Inflammatory macrophage treated with lipopolysaccharide for 1 hour (primary cell): ENCODE results near the gene TMEM238.
"Not testable (repeated sequence)": the region's sequence is repeated elsewhere in the genome, so short reads cannot be mapped to it uniquely, and the experiment has no call there.

Source experiments
- DNase-seq, 2 donors: peaks; one replicate each; pipeline ENCODE4 v3.0.0-alpha.2; 2020 to 2022

The TMEM238 gene, protein sequence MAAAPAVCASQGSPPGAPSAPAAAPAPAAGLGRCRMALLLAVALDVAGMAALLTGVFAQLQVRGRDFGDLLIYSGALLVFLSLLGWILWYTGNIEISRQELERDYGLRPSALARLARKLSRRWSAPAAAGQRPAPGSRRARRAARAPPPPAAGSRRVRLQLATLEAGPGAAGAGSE

DNA sequence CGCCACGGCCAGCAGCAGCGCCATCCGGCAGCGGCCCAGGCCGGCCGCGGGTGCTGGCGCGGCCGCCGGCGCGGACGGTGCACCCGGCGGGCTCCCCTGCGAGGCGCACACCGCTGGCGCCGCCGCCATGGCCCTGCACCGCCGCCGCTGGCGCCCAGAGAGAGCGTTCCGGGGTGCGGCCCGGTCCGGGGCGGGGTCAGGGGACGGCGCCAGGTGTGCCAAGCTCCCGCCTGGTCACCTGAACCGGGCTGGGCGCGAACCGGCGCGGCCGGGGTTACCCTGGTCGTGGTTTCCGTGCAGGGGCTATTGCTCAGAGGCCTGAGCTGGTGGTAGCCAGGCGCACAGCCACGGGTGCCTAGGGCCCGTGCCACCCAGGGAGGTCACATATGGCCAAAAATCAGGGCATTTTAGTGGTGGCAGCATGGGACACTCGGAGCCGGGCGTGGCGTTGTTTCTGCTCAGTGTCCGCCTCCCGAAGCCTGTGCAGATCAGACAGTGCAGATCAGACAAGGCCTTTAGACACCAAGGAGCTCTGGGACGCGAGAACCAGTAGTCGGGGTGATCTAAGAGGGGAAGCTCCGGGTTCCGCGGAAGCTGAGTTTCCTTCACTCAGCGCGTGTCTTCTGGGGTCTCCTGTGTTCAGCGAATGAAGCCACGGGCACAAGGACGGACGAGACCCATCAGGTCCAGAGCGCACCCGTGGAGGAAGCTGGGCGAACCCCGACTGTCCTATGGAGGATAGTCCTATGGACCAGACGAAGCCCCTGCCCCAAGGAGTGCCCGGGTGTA lies at the start of gene TMEM238:
Gene TMEM238 (minus strand): TSS at position 162 of the 789 bp plus-strand sequence. CDS start 33 bp downstream, at position 129.
- peak; percentile 12 to 17 for DNase-seq

DNA sequence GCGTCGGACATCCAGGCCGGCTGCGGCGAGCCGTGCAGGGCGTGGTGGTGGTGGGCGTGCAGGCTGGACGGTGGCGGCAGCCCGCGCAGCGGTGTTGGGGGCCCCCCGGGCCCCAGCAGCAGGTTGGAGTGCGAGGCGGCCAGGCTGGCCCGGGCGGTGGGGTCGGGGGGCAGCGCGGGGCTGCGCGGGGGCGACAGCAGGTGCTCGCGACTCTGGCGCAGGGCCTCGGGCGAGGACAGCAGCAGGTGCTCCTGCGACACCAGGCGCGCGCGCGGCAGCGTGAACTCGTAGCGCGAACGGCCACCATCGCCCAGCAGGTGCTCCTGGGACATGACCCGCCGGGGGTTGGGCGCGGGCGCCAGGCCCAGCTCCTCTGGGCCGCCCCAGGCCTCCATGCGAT lies 49.2 kb upstream of the TMEM238 start:
- no peak for DNase-seq

DNA sequence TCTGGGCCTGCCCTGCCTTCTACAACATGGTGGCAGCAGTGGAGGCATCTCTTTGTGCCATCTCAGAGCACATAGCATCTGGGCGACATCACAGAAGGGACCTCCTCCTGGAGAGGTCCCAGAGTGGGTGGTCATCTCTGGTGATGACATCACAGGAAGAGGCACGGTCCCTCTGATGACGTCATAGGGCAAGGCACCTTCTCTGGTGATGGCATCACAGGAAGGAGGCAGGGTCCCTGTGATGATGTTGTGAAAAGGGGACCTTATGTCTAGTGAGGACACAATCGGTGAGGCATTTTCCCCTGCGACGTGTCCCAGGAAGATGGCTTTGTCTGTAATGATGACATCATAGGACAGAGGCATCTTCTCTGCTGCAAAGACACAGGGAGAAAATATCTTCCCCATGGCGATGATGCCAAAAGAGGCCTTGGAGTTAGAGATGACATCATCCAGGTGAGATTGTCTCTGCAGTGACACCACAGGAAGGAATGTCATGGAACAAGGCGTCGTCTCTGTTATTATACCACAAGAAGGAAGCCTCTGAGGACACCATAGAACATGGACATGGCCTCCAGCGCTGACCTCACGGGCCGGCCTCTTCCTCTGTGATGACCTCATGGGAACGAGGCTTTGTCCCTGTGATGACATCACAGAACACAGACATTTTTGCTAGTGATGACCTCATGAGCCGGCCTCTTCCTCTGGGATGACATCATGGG lies 48.3 kb upstream of the TMEM238 start:
- DNase-seq, result no peak

DNA sequence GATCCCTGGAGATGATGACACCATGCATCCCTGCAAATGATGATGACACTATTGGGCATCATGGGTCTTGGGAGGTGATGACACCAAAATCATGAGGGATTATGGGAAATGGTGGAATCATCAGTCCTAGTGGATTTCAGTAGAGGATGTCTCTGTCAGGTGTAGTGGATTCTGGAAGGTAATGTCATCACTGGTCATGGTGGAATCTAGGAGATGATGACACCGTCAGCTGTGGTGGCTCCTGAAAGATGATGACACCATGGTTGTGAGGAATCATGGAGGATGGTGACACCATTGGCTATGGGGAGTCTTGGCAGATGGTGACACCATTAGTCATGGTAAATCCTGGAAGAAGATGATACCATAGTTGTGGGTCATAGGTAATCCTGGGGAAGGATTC lies 47.1 kb upstream of the TMEM238 start:
- DNase-seq, result no peak

DNA sequence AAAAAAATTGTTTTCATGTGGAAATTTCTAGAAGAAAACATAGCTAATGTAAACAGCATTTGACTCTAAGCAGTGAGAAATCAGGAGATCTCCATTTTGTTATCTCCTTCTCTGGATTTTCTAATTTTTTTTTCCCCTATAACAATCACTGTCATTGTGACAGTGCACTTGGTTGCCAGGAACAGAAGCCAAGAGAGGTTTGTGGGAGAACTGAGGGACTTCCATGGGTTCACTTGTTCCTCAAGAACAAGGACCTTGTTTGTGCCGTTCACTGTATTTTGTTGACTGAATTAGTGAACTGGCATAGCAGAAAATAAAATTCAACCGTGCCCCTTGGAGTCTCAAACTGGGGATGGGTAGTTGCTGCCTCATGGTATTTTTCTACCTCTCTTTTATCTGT lies 42.0 kb upstream of the TMEM238 start:
- DNase-seq, result no peak

DNA sequence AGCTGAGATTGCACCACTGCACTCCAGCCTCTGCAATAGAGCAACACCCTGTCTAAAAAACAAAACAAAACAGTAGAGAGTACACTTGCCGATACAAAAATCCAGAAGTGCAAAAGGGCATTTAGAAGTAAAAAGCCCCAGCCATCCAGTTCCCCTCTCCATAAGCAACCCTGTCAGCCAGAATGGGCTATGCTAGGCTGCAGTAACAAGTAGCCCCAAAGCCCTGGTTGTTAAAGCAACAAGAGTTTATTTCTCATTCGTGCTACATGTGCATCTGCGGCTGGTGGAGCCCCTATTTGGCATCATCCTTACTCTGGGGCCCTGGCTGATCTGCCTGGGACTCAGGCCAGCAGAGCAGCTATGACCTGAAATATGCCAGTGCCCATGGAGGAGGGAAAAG lies 40.4 kb upstream of the TMEM238 start:
- DNase-seq, result no peak

DNA sequence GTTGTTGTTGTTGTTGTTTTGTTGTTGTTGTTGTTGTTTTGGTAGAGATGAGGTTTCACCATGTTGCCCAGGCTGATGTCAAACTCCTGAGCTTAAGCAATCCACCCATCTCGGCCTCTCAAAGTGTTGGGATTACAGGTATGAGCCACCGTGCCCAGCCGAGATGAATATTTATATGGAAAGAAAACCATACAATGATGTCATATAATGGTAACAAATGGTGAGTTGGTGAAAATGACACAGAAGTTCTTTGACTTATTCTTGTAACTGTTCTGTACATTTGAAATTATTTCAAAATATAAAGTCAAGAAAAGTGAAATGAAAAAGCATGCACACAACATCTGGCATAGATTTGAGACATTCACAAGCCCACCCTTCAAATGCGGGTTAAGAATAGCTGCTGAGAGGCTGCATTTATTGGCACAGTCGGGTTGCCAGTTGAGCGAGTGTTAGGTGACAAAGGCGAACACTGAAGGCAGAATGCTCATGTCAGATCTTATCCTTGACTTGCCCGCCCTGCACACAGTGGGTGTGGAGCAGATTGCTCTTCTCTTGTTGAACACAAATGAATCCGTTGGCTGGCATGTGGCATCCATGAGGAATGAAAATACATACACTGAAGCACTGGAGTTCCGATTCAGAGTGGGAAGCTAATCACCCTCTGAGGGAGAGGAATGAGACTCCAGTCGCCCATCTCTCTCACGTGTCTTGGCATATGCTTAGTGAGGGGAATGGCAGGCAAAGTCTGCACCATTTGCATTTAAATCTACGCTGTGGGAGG lies 39.3 kb upstream of the TMEM238 start:
- DNase-seq, result no peak

DNA sequence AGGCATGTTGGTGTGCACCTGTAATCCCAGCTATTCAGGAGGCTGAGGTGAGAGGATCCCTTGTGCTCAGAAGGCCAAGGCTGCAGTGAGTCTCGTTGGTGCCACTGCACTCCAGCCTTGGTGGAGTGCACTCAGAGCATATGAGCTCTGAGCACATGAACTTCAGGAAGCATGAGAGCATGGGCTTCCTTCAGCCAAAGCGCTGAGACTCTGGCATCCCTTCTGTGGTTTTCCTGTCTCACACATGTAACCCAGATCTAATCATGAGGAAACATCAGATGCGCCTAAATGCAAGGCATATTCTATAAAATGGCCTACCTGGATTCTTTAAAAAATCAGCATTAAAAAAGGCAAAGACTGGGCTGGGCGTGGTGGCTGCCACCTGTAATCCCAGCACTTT lies 37.2 kb upstream of the TMEM238 start:
- DNase-seq, result not testable (repeated sequence)

DNA sequence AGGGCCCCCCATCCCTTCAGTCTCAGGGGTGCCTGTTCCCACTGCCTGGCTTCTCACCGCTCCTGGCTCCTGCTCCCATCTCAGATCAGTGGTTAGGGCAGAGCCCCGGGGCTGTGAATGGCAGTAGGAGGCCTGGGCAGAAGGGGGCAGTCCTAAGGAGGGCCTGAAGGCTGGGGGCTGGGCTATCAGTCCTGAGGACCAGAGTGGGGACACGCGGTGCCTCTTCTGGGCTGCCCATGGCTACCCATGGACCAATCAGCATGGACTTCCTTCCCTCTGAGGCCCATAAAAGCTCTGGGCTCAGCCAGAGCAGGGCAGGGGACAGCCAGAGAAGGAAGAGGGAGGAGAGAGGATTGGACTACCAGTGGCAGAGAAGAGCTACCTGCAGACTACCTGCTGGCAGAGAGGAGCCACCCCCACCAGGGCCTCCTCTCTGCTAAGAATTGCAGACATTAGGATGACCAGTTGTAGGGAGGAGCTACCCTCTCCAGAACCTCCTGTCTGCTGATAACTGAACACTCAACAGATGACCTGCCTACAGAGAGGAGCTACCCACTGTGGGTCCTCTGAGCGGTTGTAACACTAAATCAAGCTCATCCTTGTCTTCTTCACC lies 35.6 kb upstream of the TMEM238 start:
- DNase-seq, result no peak

DNA sequence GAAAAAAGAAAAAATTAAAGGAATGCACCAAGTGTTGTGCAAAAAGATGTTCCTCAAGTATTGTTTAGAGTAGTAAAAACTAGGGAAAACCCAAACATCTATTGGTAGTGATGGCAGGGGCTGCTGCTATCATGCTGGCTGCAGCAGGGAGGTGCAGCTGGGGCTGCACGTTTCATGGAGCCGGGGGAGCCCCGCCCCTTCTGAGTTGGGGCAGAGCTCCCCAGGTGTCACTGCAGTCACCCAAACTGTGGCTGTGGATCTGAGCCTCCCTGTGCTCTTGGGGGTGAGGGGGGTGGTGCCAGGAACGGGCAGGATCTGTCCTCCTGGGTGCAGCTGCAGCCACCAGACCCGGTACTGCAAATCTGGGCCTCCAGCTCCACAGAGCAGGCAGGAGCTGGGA lies 35.0 kb upstream of the TMEM238 start:
- DNase-seq, result no peak

DNA sequence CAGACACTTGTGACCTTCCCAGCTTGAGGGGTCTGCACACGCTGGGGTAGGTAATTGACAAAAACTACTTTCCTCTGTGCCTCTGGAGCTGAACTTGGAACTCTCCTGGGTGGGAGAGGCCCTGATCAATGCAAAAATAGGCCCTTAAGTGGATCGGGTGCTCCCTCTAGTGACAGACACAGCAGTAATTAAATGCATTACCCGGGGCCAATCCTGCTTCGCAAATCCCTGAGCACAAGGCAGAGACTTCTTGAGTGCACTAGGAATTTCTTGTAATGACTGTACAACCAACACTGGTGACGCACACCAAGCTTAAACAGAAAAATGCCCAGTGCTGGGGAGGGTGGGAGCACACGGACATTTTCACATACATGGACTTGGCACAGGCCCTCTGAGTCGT lies 34.1 kb upstream of the TMEM238 start:
- peak; percentile 49 to 78 for DNase-seq

DNA sequence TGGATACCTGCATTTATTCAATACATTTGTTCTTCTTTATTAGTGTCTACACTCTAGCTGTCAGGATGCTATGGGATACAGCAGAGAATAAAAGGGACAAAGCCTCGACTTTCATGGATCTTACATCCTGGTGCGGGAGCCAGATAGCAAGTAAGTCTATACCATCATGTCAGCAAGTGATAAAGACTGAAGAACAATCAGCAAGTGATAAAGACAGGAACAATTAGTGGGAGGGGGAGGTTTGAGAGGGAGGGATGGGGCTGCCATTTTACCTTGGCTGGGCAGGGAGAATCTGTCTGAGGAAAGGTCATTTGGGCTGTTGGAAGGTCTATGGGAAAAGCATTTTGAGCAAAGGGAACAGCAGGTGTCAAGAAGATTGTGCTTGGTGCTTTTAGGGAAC lies 26.1 kb upstream of the TMEM238 start:
- no peak for DNase-seq

DNA sequence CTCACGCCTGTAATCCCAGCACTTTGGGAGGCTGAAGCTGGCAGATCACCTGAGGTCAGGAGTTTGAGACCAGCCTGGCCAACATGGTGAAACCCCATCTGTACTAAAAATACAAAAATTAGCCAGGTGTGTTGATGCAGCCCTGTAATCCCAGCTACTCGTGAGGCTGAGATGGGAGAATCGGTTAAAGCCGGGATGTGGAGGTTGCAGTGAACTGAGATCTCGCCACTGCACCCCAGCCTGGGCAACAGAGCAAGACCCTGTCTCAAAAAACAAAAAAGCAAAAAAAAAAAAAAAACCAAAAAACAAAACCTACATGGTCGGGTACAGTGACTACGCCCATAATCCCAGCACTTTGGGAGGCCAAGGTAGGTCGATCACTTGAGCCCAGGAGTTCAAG lies 25.1 kb upstream of the TMEM238 start:
- not testable (repeated sequence) for DNase-seq

DNA sequence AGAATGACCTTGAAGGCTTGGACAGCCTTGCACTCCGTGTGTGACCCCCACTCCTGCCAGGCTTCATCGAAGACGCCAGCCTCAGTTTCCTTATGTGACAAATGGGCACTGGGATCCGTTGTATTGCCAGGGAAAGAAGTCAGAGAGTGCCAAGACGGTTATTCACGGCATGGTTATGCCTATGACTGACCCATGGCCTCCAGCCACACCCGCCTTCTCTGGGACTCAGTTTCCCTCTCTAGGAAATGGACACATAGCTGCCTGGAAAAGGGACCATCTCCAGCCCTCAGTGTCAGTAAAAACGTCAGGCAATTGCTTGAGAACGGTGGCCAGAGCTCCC lies 24.4 kb upstream of the TMEM238 start:
- no peak for DNase-seq

DNA sequence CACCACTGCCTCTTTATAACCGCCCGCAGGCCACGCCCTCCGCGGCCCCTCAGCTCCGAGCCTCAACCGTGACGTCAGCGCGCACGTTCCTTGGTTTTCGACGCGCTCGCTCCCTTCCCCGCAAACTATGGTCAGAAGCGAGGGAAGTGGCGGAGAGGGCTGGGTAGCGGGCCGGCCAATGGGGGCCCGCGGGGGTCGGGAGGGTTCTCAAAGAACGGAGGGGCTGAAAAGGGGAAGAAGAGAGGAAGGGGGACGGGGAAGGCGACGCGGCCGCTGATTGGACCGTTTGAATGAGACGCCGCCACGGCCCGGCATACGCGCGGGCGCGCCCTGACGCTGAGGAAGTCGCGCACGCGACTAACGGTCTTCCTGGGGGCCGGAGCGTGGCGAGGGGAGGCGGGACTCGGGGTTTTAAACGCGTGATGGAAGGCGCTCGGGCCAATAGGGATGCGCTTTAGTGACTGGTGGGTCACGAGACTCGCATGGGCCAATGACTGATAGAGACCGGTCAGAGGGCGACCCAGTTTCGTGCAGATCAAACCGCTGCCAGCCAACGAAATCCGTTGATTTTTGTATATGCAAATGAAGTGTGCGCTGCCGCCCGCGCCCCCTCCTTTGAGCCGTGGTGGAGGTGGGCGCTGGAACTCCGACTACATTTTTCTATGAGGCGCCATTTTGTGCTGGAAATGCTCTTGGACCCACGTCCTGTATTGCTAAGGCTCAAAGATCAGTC lies 23.9 kb upstream of the TMEM238 start:
- DNase-seq, result peak; percentile 98

DNA sequence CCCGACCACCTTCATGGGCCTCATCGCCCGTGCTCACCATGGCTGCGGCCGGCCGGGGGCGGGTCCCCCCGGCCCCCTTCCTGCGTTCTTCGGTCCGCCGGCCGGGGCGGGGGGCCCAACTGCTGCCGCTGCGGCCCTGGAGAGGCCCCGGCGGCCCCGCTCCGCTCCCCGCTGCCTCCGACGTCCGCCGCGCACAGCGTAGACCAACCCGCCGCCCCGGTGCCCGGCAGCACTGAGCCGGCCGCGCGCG lies 23.4 kb upstream of the TMEM238 start, which contains the start of gene UBE2S:
Gene UBE2S (minus strand): TSS at position 239 of the 250 bp plus-strand sequence. CDS start 199 bp downstream, at position 40.
- not testable (repeated sequence) for DNase-seq

DNA sequence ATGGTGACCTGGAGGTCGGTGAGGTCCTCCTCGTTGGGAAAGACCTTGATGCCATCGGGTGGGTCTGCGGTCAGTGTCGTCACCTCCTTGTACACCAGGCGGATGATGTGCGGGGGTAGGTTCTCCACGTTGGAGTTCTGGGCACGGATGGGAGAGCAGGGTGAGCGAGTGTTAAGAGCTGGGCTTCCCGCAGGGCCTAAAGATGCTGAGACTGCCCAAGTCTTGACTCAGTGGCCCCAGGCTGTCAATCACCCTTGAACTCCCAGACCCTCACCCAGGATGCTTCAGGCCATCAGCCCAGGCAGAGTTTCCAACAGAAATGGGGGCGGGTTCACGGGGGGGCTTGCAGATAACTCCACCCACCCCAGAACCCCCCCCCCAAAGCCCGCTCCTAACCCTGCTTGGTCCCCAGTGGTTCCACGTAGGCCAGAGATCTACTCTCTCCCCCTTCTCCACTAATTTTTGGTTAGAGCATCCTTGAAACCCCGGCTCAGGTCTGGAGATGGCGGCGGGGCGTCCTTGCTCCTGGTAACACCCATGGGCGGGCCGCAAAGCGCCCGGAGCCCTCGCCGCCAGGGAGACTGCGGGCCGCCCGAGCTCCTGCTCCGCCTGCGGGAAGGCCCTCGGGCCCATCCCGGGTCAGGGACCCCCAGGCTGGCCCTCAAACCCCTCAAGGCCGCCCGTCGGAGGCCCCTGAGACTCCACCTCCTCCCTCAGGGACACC lies 22.9 kb upstream of the TMEM238 start:
- peak in 1 of 2 donors; percentile 20 for DNase-seq

DNA sequence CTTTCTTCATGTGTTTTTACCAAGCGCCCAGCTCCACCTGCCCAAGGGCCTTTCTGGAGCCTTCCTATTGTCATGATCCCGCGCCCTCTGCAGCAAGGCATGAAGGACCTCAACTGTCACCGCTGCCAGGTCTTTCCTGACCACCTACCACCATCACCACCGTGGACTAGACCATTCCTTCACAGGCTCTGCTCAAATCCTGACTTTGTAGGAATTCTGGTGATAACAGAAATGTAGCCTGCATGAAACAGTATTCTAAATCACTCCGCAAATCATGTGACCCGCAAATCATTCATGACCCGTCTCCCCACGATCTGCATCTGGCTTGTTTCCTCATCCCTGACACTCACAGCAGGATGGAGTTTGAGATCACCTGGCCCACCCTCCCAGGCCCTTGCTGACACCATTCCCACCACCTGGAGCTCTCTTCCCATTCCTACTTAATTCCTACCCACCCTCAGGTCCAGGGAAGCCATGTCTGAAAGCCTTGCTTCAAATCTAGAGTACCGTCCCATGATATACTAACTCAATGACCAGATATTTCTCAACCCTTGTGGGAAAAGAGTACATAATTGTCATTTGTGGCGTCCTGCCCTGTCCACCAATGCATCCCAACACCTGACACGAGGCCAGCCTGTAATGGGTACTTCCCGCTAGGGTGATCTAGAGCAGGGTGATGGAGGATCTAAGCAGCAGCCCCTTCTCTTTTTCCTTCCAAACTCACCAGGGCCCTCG lies 22.2 kb upstream of the TMEM238 start:
- no peak for DNase-seq

DNA sequence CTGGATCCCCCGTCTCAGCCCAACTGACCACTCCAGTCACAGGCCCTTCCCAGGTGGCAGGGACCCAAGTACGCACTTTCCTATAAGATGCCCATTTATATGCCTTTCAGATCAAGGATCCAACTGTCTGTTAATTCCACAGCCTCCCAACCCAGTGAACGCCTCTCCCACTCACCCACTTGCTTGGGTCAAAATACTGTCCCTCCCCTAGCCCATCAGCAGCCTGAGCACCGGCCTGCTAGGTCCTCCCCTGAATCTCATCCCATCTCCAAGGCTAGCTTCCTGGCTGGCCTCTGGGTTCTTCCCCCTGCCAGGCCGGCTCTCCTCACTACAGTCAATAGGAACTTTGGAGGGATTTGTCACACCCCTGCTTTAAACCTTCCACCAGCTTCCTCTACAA lies 21.5 kb upstream of the TMEM238 start:
- DNase-seq, result no peak

DNA sequence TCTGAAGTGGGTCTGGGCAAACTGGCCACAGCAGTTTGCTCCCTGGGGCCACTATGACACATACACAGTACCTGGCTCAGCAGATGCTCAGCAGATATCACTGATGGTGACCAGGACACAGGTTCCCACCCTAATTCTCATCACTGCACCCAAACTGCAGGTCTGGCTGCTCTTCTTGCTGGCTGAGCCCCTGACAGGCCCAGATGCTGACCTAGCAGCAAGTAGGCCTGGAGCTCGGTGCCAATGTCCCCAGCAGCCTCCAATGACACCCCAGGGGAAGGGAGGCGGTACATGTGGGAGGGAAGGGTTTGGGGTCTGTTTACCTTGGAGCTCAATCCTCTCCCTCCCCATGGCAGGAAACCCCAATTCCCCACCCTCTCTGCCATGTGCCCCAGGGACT lies 18.4 kb upstream of the TMEM238 start:
- DNase-seq, result no peak

DNA sequence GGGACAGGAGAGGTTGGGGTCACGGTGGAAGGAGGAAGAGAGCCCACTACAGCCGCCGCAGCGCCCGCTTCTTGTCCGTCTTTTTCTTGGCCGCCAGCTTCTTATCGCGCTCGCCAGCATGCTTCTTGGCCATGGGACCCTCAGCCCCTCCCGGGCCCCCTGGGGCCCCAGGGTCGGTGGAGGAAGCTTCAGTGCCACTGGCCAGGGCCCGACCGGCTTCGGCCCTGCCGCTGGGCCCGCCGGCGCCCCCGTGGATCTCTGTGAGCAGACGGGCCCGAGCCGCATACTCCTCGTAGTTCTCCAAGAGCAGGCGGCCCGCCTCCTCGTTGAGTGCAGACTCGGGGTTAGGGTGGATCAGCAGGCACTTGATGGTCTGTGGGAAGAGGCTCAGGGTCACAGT lies 17.3 kb upstream of the TMEM238 start:
- not testable (repeated sequence) for DNase-seq
